Right lobe of liver (tissue), 6 donors: ENCODE data around the gene RPL36A. TPM values are rescaled to one million over a fixed set of nuclear protein-coding genes. Genes with fewer than 3 reads are reported as not detected.
A peak's percentile ranks its signal among the peaks of the same experiment; 100 is the strongest.

ENCODE experiments used
- ATAC-seq, 4 donors: fragments of 200-7000 bp; cut with Tn5 transposase; one replicate each; pipeline ENCODE4 v1.9.1; 2020; ENCODE audit warnings: mild to moderate bottlenecking in 4 of 4, moderate library complexity in 4 of 4
- DNase-seq, 3 donors: peaks; one replicate each; pipeline ENCODE4 v3.0.0-alpha.2; 2020
- H3K27ac ChIP-seq, 3 donors: fragments of 200-600 bp; one replicate each; pipeline ENCODE4 v1.8.0; 2022
- H3K27me3 ChIP-seq, 2 donors: fragments of 200-600 bp; one replicate each; pipeline ENCODE4 v1.8.0; 2022
- H3K36me3 ChIP-seq, 4 donors: fragments of 200-600 bp; sonication (generic) in 1 of 4; one replicate each; pipeline versions ENCODE4 v1.5.1 to v1.8.0; 2017 to 2022; ENCODE audit warnings: control low read depth in 1 of 4
- H3K4me1 ChIP-seq, 4 donors: fragments of 200-600 bp; sonication (generic) in 1 of 4; one replicate each; pipeline versions ENCODE4 v1.5.1 to v1.8.0; 2017 to 2022; ENCODE audit warnings: control low read depth in 1 of 4
- H3K4me3 ChIP-seq, 3 donors: fragments of 200-600 bp; one replicate each; pipeline ENCODE4 v1.8.0; 2022
- H3K9me3 ChIP-seq, 4 donors: fragments of 200-600 bp; sonication (generic) in 1 of 4; one replicate each; pipeline versions ENCODE4 v1.5.1 to v1.8.0; 2017 to 2022; ENCODE audit warnings: control low read depth in 1 of 4
- POLR2A ChIP-seq: fragments of 450-650 bp; IDR thresholded peaks from one replicate; pipeline ENCODE4 v1.6.1; 2017; ENCODE audit warnings: antibody characterized with exemption, mild to moderate bottlenecking
- WGBS: methylation state at CpG from one replicate; pipeline ENCODE4 v1.1.6; 2018; ENCODE audit warnings: low coverage, low lambda C conversion rate; ENCODE audit not compliant: insufficient coverage; ENCODE audit errors: missing lambda C conversion rate; 5-methylcytosine and 5-hydroxymethylcytosine counted together
- intact Hi-C, 2 donors: fragments of 100-400 bp; cut with DNase I; formaldehyde crosslinking; loops; one replicate each; pipeline versions ENCODE4 v1.11.2 to v1.14.1; 2022
- total RNA-seq, 6 experiments: library from RNA; depleted of rRNA in 2 of 6; stranded (reverse); fragments of >200 nt in 2 of 6; fragmentation: NEBNext Ultra II Directional in 3 of 6; extraction: Animal tissue kit (Norgen Biotek cat#: 25700) in 3 of 6; gene quantifications; one replicate each; pipeline versions ENCODE4 v1.1.0 to v1.2.4, GENCODE V29; 2016 to 2023
- TF ChIP-seq, protein P1 (sequence below), 4 donors: fragments of 200-600 bp in 3 of 4; fragments of 450-650 bp in 1 of 4; IDR thresholded peaks; one replicate each; pipeline versions ENCODE4 v1.5.1 to v1.8.0; 2016 to 2022; ENCODE audit warnings: antibody characterized with exemption in 4 of 4, mild to moderate bottlenecking in 2 of 4
- donor health status: DM: no; HTN: yes; CAD: no.
- donor health status: DM: no; HTN: no; CAD: no.
- donor health status: DM: no; HTN: no; CAD: no.
- donor health status: DM: no; HTN: yes; CAD: no.
- donor health status: DM: no; HTN: yes; CAD: no.

RPL36A gene
- total RNA-seq, 6 experiments from 2014 or later: 30.5 to 1,059 (median 46.3) TPM

DNA sequence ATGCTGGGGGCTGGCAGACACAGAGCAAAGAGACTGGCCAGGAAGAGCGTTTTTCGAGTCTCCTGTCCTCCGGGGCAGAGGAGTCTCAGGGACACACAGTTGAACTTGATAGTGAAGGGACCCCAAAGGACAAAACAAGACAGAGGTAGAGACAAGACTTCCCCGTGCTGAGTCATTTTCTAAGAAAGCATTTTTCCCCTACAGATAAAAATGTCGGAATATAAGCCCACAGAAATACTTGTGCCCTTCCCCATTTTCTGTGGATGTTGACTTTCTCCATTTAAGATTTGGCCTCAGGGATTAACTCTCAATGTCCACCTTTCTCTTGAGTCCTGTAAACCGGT, 4.3 kb upstream of the RPL36A start:
- H3K9me3 ChIP-seq: no peaks in the 10 kb centered on the region
- no peak for ATAC-seq
- intact Hi-C loops: no loop called here
- H3K4me3 ChIP-seq: no peak overlapping the region
- TF ChIP-seq POLR2A: no peak
- H3K27ac ChIP-seq: no peak overlapping the region
- no peaks in the 10 kb centered on the region for H3K4me1 ChIP-seq
- no peaks in the 10 kb centered on the region for H3K36me3 ChIP-seq
- DNase-seq: no peak
- 46% methylated on average over 6 of the region's 6 CpGs for WGBS
- H3K27me3 ChIP-seq: no peaks in the 10 kb centered on the region

DNA sequence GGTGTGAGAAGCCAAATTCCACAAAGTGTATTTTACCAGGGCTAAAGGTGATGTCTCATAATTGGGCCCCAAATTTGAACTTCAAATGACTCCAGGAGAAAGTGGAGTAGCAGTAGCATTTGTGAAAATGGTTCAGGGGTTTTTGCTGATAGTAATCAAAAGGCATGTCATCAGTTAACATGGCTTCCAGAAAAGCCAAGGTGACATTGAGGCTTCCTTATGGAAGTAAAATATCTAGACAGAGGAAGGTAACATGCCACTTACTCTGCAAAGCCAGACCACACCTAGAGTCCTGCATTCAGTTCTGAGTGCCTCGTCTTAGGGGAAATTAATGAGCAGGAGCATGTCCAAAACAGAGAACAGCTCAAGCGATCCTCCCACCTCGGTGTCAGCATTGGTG, 2.2 kb upstream of the RPL36A start:
- intact Hi-C loops: no loop called here
- WGBS: 65% methylated on average over 2 of the region's 3 CpGs
- Histone ChIP-seq H3K36me3 (no peaks in the 10 kb centered on the region), H3K4me1 (no peaks in the 10 kb centered on the region), H3K9me3 (no peaks in the 10 kb centered on the region), H3K4me3 (no peak overlapping the region), H3K27ac (no peak overlapping the region), H3K27me3 (no peaks in the 10 kb centered on the region)
- ATAC-seq (no peak), DNase-seq (no peak)
- TF ChIP-seq POLR2A: no peak
- TF ChIP-seq, protein P1, sequence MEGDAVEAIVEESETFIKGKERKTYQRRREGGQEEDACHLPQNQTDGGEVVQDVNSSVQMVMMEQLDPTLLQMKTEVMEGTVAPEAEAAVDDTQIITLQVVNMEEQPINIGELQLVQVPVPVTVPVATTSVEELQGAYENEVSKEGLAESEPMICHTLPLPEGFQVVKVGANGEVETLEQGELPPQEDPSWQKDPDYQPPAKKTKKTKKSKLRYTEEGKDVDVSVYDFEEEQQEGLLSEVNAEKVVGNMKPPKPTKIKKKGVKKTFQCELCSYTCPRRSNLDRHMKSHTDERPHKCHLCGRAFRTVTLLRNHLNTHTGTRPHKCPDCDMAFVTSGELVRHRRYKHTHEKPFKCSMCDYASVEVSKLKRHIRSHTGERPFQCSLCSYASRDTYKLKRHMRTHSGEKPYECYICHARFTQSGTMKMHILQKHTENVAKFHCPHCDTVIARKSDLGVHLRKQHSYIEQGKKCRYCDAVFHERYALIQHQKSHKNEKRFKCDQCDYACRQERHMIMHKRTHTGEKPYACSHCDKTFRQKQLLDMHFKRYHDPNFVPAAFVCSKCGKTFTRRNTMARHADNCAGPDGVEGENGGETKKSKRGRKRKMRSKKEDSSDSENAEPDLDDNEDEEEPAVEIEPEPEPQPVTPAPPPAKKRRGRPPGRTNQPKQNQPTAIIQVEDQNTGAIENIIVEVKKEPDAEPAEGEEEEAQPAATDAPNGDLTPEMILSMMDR (IDR thresholded peaks at IDR 0.05): no peak

DNA sequence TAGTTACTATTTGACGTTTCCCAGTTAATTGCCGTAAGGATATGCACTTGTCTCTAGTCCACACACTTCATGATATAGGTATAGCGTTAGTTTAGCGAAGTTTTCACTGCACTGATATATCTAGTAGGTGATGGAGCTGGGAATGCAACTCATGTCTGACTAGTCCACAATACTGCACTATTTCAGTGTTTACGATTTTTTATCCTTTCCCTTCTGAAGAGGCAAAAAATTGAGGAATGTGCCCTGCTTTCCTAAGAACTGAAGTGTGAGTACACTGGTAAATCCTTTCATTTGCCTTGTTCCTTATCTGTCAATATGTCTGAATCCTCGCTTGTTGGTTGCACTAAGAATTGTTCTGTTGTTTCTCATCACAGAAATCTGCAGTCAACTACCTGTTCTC, 1.0 kb downstream of the RPL36A start:
- peaks cover 0 to 3% of the 10 kb centered on the region in 2 donors for H3K27me3 ChIP-seq
- H3K9me3 ChIP-seq: no peaks in the 10 kb centered on the region
- DNase-seq (no peak), ATAC-seq (no peak)
- H3K36me3 ChIP-seq: peaks cover 0 to 5% (median 1%) of the 10 kb centered on the region in 4 donors
- peak overlapping the region in 1 of 3 donors; percentile 51 for H3K27ac ChIP-seq
- H3K4me3 ChIP-seq: peak overlapping the region in 2 of 3 donors; percentile 48 to 61
- 48% methylated on average over 6 of the region's 6 CpGs for WGBS
- TF ChIP-seq, protein P1 (IDR thresholded peaks at IDR 0.05): no peak
- no peak for TF ChIP-seq POLR2A
- intact Hi-C loops: no loop called here
- H3K4me1 ChIP-seq: no peaks in the 10 kb centered on the region

DNA sequence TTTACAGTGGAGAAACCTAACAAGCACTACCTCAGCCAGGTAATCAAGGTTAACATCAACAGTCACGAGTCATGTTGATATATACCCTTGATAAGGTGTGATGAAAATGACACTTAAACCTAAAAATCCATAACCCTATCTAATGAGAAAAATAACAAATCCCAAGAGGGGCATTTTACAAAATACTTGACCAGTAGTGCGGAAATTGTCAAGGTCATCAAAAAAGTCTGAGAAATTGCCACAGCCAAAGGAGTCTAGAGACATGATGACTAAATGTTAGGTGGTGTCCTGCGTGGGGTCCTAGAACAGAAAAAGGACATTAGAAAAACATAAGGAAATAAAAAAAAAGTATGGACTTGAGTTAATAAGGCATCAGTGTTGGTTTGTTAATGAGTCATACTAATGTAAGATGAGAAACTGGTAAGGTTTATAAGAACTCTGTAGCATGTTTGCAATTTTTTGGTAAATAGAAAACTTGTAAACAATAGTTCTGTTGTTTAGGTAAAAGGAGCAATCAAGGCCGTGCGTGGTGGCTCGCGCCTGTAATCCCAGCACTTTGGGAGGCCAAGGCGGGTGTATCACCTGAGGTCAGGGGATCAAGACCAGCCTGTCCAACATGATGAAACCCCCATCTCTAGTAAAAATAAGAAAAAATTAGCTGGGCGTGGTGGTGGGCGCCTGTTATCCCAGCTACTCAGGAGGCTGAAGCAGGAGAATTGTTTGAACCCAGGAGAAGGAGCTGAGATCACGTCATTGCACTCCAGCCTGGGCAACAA, 2.9 kb downstream of the RPL36A start:
- H3K27me3 ChIP-seq: peaks cover 0 to 3% of the 10 kb centered on the region in 2 donors
- H3K27ac ChIP-seq: no peak overlapping the region
- ATAC-seq: no peak
- H3K4me1 ChIP-seq: no peaks in the 10 kb centered on the region
- H3K4me3 ChIP-seq: no peak overlapping the region
- WGBS: 69% methylated on average over 7 of the region's 11 CpGs
- no peak for DNase-seq
- TF ChIP-seq, protein P1 (IDR thresholded peaks at IDR 0.05): no peak
- TF ChIP-seq POLR2A: no peak
- H3K9me3 ChIP-seq: no peaks in the 10 kb centered on the region
- intact Hi-C loops: no loop called here
- peaks cover 0 to 5% (median 1%) of the 10 kb centered on the region in 4 donors for H3K36me3 ChIP-seq

DNA sequence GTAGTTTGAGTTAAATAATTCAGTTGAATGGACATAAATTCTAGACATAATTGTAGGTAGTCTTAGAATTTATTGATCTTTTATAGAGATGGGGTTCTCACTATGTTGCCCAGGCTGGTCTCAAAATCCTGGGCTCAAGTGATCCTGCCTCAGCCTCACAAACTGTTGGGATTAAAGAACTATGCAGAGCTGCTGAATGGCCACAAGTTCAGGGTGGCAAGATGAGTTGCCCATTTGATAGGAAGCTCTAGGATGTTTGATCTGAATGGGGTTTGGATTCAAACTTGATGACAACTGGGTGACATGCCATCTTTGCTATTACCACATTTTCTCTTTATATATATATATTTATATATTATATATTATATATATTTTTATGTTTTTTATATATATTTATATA, 3.6 kb downstream of the RPL36A start:
- no peak overlapping the region for H3K27ac ChIP-seq
- ATAC-seq (no peak), DNase-seq (no peak)
- intact Hi-C loops: no loop called here
- peaks cover 0 to 3% of the 10 kb centered on the region in 2 donors for H3K27me3 ChIP-seq
- H3K36me3 ChIP-seq: peaks cover 0 to 5% (median 1%) of the 10 kb centered on the region in 4 donors
- no peaks in the 10 kb centered on the region for H3K4me1 ChIP-seq
- TF ChIP-seq, protein P1 (IDR thresholded peaks at IDR 0.05): no peak
- TF ChIP-seq POLR2A: no peak
- H3K4me3 ChIP-seq: no peak overlapping the region
- H3K9me3 ChIP-seq: no peaks in the 10 kb centered on the region
